A549 (cell line): ENCODE results near the gene PTPN14.

Experiments used
- CHD2 ChIP-seq: fragments of 150-350 bp; IDR thresholded peaks from 2 replicates; pipeline ENCODE4 v1.6.1; 2014; ENCODE audit warnings: low read length; ENCODE audit not compliant: partially characterized antibody
- EHF ChIP-seq: fragments of 250-450 bp; sonication (Bioruptor Pico); IDR thresholded peaks from 2 replicates; pipeline ENCODE4 v1.5.0; 2020; ENCODE audit warnings: mild to moderate bottlenecking
- EP300 ChIP-seq, 2 experiments: fragments of >200 bp; sonication (Bioruptor Twin); formaldehyde crosslinking; IDR thresholded peaks; 2 replicates in 1 of 2; 3 replicates in 1 of 2; pipeline ENCODE4 v1.6.1; 2016 to 2017
- NR3C1 ChIP-seq: fragments of >200 bp; sonication (Bioruptor Twin); formaldehyde crosslinking; IDR thresholded peaks from 3 replicates; pipeline ENCODE4 v1.6.1; 2017
- POLR2A ChIP-seq: IDR thresholded peaks from 2 replicates; pipeline ENCODE4 v1.6.1; 2012; ENCODE audit warnings: mild to moderate bottlenecking, low read length
- TF ChIP-seq, protein P1 (sequence below): fragments of >200 bp; sonication (Bioruptor Twin); formaldehyde crosslinking; IDR thresholded peaks from 3 replicates; pipeline ENCODE4 v1.5.1; 2016

GRCh38 chr1:214344897-214345296, 206.5 kb downstream of the PTPN14 start:
- TF ChIP-seq NR3C1 (no peak), EP300 (IDR thresholded peaks at IDR 0.05) (no peak), CHD2 (no peak), EHF (CRISPR knock-in tag) (no peak), POLR2A (no peak)
- TF ChIP-seq, protein P1, sequence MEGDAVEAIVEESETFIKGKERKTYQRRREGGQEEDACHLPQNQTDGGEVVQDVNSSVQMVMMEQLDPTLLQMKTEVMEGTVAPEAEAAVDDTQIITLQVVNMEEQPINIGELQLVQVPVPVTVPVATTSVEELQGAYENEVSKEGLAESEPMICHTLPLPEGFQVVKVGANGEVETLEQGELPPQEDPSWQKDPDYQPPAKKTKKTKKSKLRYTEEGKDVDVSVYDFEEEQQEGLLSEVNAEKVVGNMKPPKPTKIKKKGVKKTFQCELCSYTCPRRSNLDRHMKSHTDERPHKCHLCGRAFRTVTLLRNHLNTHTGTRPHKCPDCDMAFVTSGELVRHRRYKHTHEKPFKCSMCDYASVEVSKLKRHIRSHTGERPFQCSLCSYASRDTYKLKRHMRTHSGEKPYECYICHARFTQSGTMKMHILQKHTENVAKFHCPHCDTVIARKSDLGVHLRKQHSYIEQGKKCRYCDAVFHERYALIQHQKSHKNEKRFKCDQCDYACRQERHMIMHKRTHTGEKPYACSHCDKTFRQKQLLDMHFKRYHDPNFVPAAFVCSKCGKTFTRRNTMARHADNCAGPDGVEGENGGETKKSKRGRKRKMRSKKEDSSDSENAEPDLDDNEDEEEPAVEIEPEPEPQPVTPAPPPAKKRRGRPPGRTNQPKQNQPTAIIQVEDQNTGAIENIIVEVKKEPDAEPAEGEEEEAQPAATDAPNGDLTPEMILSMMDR, result no peak
